K562 (cell line): ENCODE measurements around the gene OPRD1. TPM values are rescaled to one million over a fixed set of nuclear protein-coding genes. Genes with fewer than 3 reads are reported as not detected.

Experiments
- CTBP1 ChIP-seq: fragments of 450-650 bp; IDR thresholded peaks from 2 replicates; pipeline ENCODE4 v1.6.1; 2016; ENCODE audit warnings: borderline replicate concordance
- ELF1 ChIP-seq: fragments of 200-800 bp; sonication (Bioruptor generic); IDR thresholded peaks from 2 replicates; pipeline ENCODE4 v1.6.1; 2016; ENCODE audit warnings: missing genetic modification characterization, missing compliant biosample characterization
- GATAD2B ChIP-seq: fragments of 450-650 bp; IDR thresholded peaks from 2 replicates; pipeline ENCODE4 v1.6.1; 2017; ENCODE audit warnings: mild to moderate bottlenecking, borderline replicate concordance
- GTF2F1 ChIP-seq: IDR thresholded peaks from 2 replicates; pipeline ENCODE4 v1.6.1; 2011; ENCODE audit warnings: low read depth, low read length, improper control_type of control experiment
- HDAC1 ChIP-seq, 2 experiments: fragments of 450-650 bp; IDR thresholded peaks; 2 replicates each; pipeline ENCODE4 v1.6.1; 2016 to 2017; ENCODE audit warnings: inconsistent platforms in 1 of 2, mild to moderate bottlenecking in 1 of 2, moderate library complexity in 1 of 2
- HDAC3 ChIP-seq: fragments of 450-650 bp; IDR thresholded peaks from 2 replicates; pipeline ENCODE4 v1.6.1; 2018; ENCODE audit warnings: borderline replicate concordance, mild to moderate bottlenecking, moderate library complexity; ENCODE audit not compliant: partially characterized antibody
- HMG20A ChIP-seq: fragments of 450-650 bp; formaldehyde crosslinking; conservative IDR thresholded peaks from 2 replicates; pipeline ENCODE4 v1.4.0; 2020; ENCODE audit warnings: mild to moderate bottlenecking, mixed read lengths
- HSF4 ChIP-seq: fragments of 250-450 bp; sonication (Bioruptor Pico); IDR thresholded peaks from 2 replicates; pipeline ENCODE4 v2.1.2; 2022; ENCODE audit warnings: mild to moderate bottlenecking, moderate library complexity, borderline replicate concordance
- MTA3 ChIP-seq: fragments of 450-650 bp; formaldehyde crosslinking; IDR thresholded peaks from 2 replicates; pipeline ENCODE4 v1.6.1; 2017; ENCODE audit warnings: mild to moderate bottlenecking, borderline replicate concordance
- NCOA1 ChIP-seq: fragments of 450-650 bp; IDR thresholded peaks from 2 replicates; pipeline ENCODE4 v1.6.1; 2016; ENCODE audit warnings: low read depth
- RCOR1 ChIP-seq, 2 experiments: IDR thresholded peaks; 2 replicates each; pipeline ENCODE4 v1.6.1; 2012; ENCODE audit warnings: low read depth in 2 of 2, low read length in 2 of 2, borderline replicate concordance in 1 of 2, improper control_type of control experiment in 1 of 2
- SETDB1 ChIP-seq: IDR thresholded peaks from one replicate; pipeline ENCODE4 v1.6.1; 2012; ENCODE audit warnings: low read length, control low read depth, inconsistent platforms
- SMARCC2 ChIP-seq: fragments of 450-650 bp; IDR thresholded peaks from 2 replicates; pipeline ENCODE4 v1.6.1; 2017; ENCODE audit warnings: antibody characterized with exemption, moderate library complexity, mild to moderate bottlenecking, low read depth
- ZBTB7A ChIP-seq: IDR thresholded peaks from 2 replicates; pipeline ENCODE4 v1.6.1; 2011; ENCODE audit warnings: low read depth, mild to moderate bottlenecking, low read length, moderate library complexity, borderline replicate concordance; ENCODE audit not compliant: control insufficient read depth
- ZC3H4 ChIP-seq: sonication (generic); formaldehyde crosslinking; IDR thresholded peaks from 2 replicates; pipeline ENCODE4 v1.9.0; 2021; ENCODE audit warnings: missing genetic modification reagents, borderline replicate concordance
- ZNF197 ChIP-seq: fragments of 200-800 bp; sonication (Bioruptor generic); IDR thresholded peaks from 2 replicates; pipeline ENCODE4 v1.6.1; 2016; ENCODE audit warnings: low read depth, missing genetic modification characterization, missing compliant biosample characterization
- ZNF79 ChIP-seq: fragments of 250-450 bp; sonication (Bioruptor Pico); IDR thresholded peaks from 2 replicates; pipeline ENCODE4 v1.4.0; 2020; ENCODE audit warnings: low read depth, mild to moderate bottlenecking, moderate library complexity
- polyA plus RNA-seq, 8 experiments: library from polyadenylated mRNA; depleted of rRNA in 4 of 8; stranded (reverse) in 5 of 8; unstranded in 3 of 8; fragments of >200 nt; fragmentation: Nextera tagmentation in 2 of 8; fragmentation: Illumina TruSeq in 1 of 8; extraction: Ambion mirVana in 2 of 8; extraction: Trizol in 1 of 8; gene quantifications; 2 replicates each; pipeline versions ENCODE4 v1.2.1 to v1.2.3, GENCODE V29; 2011 to 2014; ENCODE audit warnings: inconsistent platforms in 1 of 8, missing spikeins in 1 of 8
- total RNA-seq, 7 experiments: library from RNA; depleted of rRNA in 6 of 7; stranded (reverse); fragments of >200 nt in 6 of 7; fragmentation: Illumina TruSeq in 2 of 7; extraction: Trizol in 2 of 7; gene quantifications; 2 replicates each; pipeline versions ENCODE4 v1.2.1 to v1.2.3, GENCODE V29; 2011 to 2021; ENCODE audit warnings: low replicate concordance in 1 of 7
- TF ChIP-seq, protein P1 (sequence below): fragments of 450-650 bp; IDR thresholded peaks from 2 replicates; pipeline ENCODE4 v1.6.1; 2016; ENCODE audit warnings: borderline replicate concordance
- TF ChIP-seq, protein P2 (sequence below): sonication (generic); formaldehyde crosslinking; IDR thresholded peaks from 2 replicates; pipeline ENCODE4 v1.8.0; 2023; ENCODE audit warnings: mild to moderate bottlenecking, missing genetic modification reagents
- TF ChIP-seq, protein P3 (sequence below), 2 experiments: fragments of 450-650 bp; conservative IDR thresholded peaks; 2 replicates each; pipeline ENCODE4 v1.6.1; 2017; ENCODE audit warnings: mild to moderate bottlenecking in 2 of 2, moderate library complexity in 2 of 2
- TF ChIP-seq, protein P4 (sequence below): sonication (generic); formaldehyde crosslinking; IDR thresholded peaks from 2 replicates; pipeline ENCODE4 v1.8.0; 2022; ENCODE audit warnings: missing genetic modification reagents, mild to moderate bottlenecking, borderline replicate concordance

The OPRD1 gene
- total and polyA plus RNA-seq, 9 of the 15 experiments (the other 6 are each of a cell fraction or from before 2014, with no cell fraction given), result under 0.01 to 0.03 (median under 0.01) TPM; not detected in 6

DNA sequence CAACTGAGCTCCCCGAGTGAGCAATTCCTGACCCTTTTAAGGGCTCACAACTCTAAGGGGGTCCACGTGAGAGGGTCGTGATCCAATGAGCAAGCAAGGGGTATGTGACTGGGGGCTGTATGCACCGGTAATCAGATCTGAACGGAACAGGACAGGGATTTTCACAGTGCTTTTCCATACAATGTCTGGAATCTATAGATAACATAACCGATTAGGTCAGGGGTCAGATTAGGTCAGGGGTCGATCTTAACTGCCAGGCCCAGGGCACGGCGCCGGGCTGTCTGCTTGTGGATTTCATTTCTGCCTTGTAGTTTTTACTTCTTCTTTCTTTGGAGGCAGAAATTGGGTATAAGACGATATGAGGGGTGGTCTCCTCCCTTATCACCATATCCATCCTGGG is 30.7 kb upstream of the OPRD1 start (continued):
- no peak for TF ChIP-seq GATAD2B
- TF ChIP-seq HSF4 (CRISPR knock-in tag), result no peak
- TF ChIP-seq, protein P1, sequence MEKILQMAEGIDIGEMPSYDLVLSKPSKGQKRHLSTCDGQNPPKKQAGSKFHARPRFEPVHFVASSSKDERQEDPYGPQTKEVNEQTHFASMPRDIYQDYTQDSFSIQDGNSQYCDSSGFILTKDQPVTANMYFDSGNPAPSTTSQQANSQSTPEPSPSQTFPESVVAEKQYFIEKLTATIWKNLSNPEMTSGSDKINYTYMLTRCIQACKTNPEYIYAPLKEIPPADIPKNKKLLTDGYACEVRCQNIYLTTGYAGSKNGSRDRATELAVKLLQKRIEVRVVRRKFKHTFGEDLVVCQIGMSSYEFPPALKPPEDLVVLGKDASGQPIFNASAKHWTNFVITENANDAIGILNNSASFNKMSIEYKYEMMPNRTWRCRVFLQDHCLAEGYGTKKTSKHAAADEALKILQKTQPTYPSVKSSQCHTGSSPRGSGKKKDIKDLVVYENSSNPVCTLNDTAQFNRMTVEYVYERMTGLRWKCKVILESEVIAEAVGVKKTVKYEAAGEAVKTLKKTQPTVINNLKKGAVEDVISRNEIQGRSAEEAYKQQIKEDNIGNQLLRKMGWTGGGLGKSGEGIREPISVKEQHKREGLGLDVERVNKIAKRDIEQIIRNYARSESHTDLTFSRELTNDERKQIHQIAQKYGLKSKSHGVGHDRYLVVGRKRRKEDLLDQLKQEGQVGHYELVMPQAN, result no peak
- no peak for TF ChIP-seq HDAC3
- no peak; the same call in 1 of the 2 replicates for TF ChIP-seq NCOA1
- no peak for TF ChIP-seq HMG20A (CRISPR knock-in tag)
- peak; percentile 57 to 94; a peak in 3 of 4 replicates for TF ChIP-seq RCOR1 (IDR thresholded peaks at IDR 0.05; ENCODE audit: borderline replicate concordance in 1 of 2, low read depth in 2 of 2, low read length in 2 of 2)
- TF ChIP-seq ZNF197 (CRISPR knock-in tag), result no peak
- no peak for TF ChIP-seq GTF2F1
- no peak for TF ChIP-seq SMARCC2
- TF ChIP-seq ZBTB7A, result no peak
- no peak for TF ChIP-seq ZNF79 (CRISPR knock-in tag)
- no peak for TF ChIP-seq ZC3H4 (CRISPR knock-in tag)
- TF ChIP-seq, protein P2, sequence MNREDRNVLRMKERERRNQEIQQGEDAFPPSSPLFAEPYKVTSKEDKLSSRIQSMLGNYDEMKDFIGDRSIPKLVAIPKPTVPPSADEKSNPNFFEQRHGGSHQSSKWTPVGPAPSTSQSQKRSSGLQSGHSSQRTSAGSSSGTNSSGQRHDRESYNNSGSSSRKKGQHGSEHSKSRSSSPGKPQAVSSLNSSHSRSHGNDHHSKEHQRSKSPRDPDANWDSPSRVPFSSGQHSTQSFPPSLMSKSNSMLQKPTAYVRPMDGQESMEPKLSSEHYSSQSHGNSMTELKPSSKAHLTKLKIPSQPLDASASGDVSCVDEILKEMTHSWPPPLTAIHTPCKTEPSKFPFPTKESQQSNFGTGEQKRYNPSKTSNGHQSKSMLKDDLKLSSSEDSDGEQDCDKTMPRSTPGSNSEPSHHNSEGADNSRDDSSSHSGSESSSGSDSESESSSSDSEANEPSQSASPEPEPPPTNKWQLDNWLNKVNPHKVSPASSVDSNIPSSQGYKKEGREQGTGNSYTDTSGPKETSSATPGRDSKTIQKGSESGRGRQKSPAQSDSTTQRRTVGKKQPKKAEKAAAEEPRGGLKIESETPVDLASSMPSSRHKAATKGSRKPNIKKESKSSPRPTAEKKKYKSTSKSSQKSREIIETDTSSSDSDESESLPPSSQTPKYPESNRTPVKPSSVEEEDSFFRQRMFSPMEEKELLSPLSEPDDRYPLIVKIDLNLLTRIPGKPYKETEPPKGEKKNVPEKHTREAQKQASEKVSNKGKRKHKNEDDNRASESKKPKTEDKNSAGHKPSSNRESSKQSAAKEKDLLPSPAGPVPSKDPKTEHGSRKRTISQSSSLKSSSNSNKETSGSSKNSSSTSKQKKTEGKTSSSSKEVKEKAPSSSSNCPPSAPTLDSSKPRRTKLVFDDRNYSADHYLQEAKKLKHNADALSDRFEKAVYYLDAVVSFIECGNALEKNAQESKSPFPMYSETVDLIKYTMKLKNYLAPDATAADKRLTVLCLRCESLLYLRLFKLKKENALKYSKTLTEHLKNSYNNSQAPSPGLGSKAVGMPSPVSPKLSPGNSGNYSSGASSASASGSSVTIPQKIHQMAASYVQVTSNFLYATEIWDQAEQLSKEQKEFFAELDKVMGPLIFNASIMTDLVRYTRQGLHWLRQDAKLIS (CRISPR knock-in tag), result no peak
- peak; percentile 19; the same call in 1 of the 2 replicates for TF ChIP-seq CTBP1
- TF ChIP-seq, protein P3, sequence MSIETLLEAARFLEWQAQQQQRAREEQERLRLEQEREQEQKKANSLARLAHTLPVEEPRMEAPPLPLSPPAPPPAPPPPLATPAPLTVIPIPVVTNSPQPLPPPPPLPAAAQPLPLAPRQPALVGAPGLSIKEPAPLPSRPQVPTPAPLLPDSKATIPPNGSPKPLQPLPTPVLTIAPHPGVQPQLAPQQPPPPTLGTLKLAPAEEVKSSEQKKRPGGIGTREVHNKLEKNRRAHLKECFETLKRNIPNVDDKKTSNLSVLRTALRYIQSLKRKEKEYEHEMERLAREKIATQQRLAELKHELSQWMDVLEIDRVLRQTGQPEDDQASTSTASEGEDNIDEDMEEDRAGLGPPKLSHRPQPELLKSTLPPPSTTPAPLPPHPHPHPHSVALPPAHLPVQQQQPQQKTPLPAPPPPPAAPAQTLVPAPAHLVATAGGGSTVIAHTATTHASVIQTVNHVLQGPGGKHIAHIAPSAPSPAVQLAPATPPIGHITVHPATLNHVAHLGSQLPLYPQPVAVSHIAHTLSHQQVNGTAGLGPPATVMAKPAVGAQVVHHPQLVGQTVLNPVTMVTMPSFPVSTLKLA (conservative IDR thresholded peaks at IDR 0.05), result 0 out of 4 replicates have a peak, but pooled peaks of 1 of the 2 experiments have one; percentile 15
- no peak for TF ChIP-seq ELF1
- TF ChIP-seq SETDB1, result no peak
- TF ChIP-seq, protein P4, sequence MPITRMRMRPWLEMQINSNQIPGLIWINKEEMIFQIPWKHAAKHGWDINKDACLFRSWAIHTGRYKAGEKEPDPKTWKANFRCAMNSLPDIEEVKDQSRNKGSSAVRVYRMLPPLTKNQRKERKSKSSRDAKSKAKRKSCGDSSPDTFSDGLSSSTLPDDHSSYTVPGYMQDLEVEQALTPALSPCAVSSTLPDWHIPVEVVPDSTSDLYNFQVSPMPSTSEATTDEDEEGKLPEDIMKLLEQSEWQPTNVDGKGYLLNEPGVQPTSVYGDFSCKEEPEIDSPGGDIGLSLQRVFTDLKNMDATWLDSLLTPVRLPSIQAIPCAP, result no peak
- TF ChIP-seq HDAC1 (IDR thresholded peaks at IDR 0.05), result peak in 1 of 2 experiments; percentile 82; a peak in 2 of 4 replicates
- TF ChIP-seq MTA3, result peak; percentile 28; the same call in 1 of the 2 replicates
